NCI-H526 treated with DMSO at 0.1 percent for 48 hours (cell line): ENCODE data around the gene MYO16.
"Not testable (repeated sequence)": the region's sequence is repeated elsewhere in the genome, so short reads cannot be mapped to it uniquely, and the experiment has no call there.

Experiments used
- DNase-seq: peaks from one replicate; lab custom pipeline; 2025; lab: John Stamatoyannopoulos, UW

The MYO16 gene

DNA sequence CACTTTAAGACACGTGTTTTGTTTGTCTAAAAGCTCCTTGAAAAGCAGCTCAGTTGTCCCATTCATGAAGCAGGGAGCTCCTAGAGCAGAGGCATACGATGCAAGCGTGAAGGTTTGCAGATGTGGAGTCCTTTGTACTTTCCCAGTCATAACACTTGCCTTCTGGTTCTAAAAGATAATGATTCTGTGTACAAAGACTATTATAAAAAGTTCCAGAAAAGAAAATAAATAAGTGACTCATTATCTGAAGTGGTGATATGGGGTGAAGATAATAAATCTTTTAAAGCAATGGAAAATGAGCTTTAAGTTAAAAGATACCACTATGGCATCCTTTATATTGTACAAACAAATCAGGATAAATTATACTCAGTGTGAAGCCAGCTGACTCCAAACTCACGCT lies 569.9 kb downstream of the MYO16 start:
- no peak for DNase-seq

DNA sequence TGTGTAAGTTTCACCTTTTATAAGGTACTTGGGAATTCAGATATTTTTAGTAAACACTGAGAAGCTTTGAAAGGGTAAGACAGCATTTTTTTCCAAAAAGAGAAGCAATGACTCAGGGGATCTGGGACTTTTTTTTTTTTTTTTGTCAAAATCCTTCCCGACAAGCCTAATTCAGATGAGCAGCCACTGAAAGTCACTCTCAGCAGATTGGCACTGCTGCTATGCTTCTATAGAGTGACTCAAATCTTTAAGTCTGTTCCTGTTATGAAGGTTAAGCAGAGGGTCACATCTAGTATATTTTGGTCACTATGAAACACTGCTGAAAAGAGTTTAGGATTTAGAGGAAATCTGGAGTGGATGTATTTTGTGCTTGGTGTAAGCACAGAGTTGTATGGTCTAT lies 571.1 kb downstream of the MYO16 start:
- DNase-seq = no peak

DNA sequence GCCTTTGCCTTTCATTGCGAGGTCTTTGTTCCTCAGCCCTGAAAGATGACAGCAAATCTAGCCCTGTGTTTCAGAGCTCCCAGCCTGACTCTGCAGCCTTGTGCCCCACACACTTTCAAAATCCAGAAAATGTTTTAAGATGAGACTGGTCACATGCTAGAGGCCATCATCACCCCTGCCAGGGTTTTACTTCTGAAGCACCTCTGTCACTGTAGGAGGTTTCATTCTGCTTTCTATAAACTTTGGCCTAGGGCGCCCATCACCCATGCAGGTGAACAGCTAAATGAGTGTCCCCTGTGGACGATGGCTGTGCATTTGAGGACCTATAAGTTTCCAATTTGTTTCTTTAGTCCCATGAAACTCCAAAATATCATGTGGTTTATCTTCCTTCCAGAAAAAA lies 574.2 kb downstream of the MYO16 start:
- no peak for DNase-seq

DNA sequence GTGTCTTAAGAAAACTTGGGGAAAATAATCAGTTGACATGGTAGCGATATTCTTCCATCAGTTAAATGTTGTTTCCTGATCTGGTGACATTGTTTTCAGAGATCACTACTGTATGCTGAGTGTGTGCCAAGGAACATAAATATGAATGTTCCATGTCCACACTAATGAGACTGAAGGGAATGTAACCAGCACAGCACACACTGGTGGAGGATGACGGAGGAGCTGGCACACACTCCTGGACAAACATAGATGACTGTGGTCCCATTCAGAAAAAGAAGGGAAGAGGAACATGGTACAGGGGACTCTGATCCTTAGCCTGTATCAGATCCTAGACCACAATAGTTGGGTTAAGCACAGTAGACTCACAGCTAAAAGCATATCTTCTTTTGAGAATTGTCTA lies 574.8 kb downstream of the MYO16 start:
- DNase-seq = no peak

DNA sequence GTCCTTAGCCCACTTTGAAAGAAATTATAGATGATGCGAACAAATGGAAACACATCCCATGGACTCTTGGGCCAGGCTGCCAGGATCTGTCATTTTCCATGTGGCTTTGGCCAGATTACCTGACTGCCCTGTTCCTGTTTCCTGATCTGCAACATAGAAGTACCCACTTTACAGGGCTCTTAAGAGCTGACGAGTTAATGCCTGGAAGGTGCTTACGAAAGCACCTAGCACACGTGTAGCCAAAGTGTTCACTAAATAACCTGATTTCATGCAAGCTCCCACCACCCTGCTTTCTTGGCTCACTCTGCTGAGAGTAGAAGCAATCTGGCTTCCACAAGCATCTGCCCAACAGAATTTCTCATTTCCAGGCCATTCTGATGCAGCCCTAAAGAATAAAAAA lies 575.2 kb downstream of the MYO16 start:
- DNase-seq = no peak

DNA sequence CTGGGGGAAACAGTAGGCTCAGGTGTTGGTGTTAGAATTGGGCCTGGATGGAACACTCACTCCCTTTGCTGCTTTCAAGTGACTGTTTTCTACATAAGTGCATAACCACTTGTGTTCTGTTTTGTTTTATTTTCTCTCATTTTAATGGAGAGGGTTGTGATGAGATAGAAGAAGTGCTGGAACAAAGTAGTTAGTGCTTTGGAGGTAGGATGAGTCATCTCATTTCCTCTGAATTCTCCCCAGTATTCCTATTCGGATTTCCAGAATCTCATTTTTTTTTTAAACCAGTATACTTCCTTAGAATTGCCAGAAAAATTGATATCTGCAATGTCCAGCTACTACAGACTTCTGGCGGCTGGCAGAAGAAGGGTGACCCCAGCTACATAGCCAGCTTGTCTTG lies 575.9 kb downstream of the MYO16 start:
- no peak for DNase-seq

DNA sequence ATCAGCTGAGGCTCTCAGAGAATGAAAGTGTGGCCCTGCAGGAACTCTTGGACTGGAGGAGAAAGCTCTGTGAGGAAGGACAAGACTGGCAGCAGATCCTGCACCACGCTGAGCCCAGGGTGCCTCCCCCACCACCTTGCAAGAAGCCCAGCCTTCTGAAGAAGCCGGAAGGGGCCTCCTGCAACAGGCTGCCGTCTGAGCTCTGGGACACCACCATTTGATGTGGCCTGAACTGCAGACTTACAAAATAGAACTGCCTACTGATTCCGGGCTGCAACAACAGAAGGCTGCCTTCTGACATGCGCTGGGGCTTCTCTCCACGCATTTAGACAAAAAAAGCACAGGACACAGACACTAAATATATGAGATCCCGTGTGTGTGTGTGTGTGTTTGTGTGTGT lies 577.2 kb downstream of the MYO16 start:
- DNase-seq = no peak

DNA sequence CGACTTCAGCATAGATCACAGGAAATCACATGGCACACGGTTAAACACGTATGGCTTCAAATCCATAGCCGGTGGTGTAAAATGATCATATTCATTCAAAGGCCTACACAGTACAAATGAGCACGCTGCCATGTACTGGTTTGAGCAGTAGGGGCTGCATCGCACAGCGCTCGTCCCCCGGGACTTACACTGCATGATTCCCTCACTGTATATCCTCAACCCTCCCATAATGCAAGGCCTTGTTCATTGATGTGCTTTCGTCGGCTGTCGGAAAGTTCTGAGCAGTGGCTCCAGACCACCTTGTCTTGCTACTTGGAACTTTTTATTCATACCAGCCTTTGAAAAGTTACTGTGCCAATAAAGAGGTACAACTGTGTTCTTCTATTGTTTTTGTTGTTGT lies 578.2 kb downstream of the MYO16 start:
- DNase-seq = no peak

DNA sequence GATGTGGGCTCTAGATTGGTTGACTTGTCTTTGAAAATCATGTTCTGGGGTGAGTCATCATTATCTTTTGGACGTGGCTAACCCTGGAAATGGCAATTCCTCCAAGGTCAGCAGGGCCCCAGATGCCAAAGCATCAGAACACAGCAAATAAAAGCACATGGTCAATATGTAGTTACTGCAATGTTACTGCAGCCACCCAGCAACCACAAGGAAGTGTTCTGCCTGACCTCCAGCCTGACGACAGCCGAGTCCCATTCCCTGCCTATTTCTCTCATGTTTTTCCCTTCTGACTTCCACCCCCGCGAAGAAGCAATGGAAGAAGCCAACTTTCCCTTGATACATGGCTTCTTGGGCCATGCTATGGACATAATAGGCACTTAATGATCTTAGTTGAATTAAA lies 579.1 kb downstream of the MYO16 start:
- no peak for DNase-seq

DNA sequence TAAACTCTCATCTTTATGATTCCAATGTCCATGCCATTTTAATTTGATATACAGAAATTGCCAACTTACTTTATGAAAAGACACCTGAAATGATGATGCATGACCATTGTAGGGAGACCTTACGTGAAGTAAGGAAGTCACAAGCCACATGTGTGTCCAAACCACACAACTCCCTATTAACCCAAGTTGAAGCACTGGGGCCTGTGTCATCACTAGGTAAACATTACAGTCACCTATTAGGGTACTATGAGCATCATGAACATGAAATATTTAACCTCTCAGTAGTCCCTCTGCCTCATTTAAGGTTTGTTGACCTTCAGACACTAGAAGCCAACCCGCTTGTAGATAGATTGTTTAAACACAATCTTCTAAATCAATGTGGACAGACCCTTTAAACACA lies 580.1 kb downstream of the MYO16 start:
- DNase-seq = no peak

DNA sequence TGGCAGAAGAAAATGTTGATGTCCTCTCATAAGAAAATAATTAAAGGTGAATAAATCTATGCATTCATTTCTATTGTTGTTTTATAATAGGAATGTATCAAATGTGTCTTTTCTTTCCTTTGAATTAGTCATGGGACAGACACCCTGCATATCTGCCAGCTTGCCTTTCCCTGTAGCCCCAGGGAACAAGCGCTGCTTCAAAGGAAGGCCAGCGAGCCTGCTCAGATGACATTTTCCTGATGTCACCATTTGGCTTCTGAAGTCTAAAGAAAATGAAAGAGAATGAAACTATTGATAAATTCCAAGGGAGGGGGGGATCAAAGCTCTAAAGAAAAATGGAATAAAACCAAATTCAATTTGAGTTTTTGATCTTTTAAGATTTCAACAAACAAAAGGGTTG lies 582.2 kb downstream of the MYO16 start:
- no peak for DNase-seq

DNA sequence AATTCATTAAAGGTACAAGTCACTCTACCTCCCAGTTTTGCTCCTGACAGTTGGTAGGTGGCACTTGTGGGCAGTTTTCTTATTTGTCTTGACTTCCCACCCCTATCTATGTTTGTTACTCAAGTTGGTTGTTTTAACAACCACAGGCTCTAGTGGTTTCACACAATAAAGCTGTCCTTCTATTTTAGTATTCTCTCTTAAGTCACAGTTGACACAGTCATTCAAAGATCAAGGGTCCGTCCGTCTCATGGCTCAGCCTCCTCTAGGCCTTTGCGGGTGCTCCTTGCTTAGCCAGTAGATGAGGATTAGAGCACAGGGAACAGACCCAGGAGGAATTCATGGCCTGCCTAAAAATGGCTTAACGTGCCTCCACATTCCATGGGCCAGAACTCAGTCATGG lies 583.2 kb downstream of the MYO16 start:
- DNase-seq = no peak

DNA sequence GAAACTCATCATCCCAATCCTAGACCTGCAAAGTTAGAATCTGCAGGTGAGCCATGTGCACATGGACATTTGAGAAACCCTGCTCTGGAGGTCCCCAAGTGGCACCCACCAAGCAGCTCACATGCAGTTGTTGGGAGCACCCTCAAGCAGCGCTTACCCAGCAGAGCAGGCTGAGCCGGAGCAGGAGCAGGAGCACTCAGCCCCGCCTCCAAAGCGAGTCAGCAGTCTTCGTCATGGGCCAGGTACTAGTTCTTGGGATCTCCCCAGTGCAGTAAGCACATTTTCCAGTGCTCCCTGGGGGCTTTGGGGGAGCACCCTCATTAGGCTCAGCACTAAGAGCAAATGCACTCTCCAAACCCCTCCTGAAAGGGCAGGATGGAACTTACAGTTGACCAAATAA lies 584.3 kb downstream of the MYO16 start:
- DNase-seq = no peak

DNA sequence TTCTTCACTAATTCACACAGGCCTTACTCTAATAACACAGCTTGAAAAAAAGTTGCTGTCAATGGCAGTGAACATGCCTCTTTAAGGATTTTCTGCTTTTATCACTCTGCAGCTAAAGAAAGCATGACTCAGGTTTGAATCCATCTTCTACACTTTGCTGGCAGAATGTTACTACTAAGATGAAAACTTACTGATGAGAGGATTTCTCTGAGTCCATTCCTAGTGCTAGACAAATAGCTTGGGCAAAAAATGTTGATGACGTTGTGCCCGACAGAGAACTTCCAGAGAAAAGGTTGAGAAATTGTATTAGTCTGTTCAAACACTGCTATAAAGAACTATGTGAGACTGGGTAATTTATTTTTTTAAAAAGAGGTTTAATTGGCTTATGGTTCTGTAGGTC lies 585.0 kb downstream of the MYO16 start:
- DNase-seq = no peak

DNA sequence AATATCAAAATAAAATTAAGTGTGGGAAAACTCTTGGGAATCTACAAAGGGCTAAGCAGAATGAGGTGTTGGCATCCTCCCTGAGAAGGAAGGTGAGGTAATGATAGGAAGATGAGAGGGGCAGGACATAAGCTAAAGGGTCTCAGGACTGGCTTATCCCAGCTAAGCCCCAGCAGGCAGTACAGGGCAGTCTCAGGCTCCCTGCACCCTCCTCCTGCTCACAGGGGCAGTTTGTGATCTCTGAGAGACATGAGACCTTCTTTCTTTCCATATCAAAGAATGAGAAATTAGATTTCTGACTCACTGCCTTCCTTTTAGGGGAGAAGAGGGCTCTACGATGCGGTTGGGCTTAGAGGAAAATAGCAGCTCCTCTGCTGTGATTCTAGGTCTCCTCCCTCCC lies 586.0 kb downstream of the MYO16 start:
- no peak for DNase-seq

DNA sequence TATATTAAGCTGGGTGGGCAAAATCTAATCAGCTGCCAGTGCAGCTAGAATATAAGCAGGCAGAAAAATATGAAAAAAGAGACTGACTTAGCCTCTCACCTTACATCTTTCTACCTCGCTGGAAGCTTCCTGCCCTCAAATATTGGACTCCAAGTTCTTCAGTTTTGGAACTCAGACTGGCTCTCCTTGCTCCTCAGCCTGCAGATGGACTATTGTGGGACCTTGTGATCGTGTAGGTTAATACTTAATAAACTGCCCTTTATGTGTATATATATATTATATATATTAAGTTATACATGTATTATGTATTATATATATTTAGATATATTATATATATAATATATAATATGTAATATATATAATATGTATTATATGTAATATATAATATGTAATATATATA lies 588.1 kb downstream of the MYO16 start:
- DNase-seq = not testable (repeated sequence)

DNA sequence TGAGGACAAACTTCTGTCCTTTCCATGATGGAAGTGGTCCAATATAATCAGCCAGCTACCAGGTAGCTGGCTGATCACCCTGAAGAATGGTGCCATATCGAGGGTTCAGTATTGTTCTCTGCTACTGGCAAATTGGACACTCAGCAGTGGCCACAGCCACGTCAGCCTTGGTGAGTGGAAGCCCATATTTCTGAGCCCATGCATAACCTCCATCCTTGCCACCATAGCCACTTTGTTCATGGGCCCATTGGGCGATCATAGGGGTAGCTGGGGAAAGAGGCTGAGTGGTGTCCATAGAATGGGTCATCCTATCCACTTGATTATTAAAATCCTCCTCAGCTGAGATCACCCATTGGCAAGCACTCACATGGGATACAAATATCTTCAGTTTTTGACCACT lies 591.2 kb downstream of the MYO16 start:
- DNase-seq = no peak

DNA sequence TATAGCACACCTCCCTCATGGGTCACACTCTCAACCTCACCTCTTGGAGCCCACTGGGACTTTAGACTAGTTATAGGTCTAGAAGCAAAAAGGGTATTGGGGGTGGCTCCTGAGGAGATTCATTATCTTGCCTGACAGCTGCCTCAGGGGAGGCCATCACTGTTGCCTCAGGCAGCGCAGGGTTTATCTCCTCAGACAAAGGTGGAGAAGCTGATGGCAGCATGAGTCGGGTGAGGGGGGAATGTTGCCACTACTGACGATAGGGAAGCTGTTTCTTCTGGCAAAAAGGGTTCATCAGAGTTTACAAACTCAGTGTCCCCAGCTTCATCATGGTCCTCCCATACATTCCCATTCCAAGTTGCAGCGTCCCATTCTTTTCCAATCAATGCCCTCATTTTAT lies 594.6 kb downstream of the MYO16 start:
- DNase-seq = no peak

DNA sequence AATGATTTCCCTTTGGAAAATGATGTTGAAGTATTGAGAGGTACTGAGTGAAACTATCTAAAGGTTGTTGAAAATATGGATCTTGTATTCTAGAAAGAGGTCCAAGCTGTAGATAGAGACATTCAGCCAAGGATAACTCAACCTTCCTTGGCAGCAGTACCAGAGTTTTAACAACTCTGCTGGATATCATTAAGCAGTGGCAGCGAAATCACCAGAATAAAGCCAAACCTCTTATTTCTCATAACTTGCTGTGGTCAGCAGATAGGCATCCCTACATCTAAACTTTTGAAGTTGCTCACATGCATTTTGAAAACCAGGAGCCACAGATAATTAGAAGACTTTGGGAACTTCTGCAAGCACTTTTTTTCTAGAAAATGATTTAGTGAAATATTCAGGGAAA lies 597.2 kb downstream of the MYO16 start:
- no peak for DNase-seq

DNA sequence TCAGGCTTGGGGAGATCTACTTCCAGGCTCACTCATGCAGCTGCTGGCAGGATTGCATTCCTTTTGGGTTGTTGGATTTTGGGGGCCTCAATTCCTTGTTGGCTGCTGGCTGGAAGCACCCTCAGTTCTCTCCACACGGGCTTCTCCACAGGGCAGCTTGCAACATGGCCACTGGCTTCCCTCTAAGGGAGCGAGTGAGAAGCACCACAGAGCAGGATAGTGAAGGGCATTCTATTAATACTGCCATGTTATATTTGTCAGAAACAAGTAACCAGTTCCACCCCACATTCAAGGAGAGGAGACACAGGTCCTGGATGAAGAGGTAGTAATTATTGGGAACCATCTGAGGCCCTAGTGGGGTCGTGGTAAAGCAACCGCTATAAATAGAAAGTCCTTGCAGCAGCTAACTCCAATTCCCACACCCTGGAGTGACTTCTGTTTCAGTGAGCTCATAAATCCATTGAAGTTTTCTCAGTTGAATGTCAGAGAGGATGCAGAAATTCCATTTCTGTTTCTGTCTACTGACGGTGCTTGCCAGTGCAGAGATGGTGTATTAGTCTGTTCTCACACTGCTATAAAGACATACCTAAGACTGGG lies 598.0 kb downstream of the MYO16 start:
- DNase-seq = no peak

DNA sequence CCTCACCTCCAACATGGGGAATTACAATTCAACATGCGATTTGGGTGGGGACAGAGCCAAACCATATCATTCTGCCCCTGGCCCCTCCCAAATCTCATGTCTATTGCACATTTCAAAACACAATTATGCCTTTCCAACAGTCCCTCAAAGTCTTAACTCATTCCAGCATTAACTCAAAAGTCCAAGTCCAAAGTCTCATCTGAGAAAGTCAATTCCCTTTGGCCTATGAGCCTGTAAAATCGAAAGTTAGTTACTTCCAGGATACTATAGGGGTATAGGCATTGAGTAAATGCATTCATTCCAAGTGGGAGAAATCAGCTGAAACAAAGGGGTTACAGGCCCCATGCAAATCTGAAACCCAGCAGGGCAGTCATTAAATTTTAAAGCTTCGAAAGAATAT lies 598.8 kb downstream of the MYO16 start:
- DNase-seq = no peak

DNA sequence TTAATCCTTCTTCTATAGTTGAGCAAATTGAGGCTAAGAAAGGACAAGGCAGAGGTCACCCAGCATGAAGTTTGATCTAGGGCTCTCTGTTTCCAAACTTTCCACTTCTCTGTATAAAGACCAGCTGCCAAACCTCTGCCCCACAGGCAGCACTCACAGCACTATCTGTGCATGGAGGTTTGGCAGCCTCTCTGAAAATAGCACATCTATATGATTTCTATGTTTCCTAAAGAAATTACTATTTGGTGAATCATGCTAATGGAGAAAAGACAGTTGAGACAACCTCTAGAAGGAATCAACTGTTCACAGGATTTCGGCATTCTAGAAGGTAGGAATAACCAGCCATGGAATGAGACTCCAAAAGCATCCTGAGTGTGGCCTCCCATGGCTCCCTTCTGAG lies 602.5 kb downstream of the MYO16 start:
- DNase-seq = no peak

DNA sequence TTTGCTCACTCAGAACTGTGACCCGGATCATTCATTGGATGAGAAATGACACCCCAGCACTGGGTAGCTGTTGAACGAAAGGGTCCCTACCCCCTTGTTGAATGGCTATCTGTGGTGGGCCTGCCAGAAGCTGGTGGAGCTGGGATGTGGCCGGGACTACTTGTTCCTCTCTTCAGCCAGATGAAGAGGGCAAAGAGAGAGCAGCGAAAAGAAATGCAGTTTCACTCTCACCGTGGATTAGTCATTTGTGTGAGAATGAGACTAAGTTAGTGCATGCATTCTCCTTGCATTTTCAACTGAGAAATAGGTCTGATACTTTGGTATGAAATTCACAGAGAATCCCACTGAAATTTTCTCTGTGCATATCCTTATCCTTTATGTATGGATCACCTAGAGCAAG lies 603.9 kb downstream of the MYO16 start:
- DNase-seq = no peak

DNA sequence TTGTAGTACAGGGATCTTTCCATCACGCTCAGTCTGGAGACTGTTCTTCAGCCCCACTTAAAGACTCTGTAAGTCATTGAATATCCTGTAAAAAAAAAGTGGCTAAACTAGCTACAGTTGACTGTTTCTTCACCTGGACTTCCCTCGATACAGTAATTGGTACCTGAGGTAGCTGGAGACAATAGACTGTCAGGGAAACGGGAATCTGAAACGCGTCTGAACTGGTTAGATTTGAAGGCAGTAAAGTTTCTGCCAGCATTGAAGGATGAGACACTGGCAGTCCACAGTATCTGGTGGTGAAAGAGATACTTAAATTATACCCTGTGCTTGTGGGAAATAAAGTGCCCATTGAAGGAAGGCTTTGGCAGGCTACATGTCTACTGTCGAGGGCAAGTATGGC lies 606.5 kb downstream of the MYO16 start:
- no peak for DNase-seq

DNA sequence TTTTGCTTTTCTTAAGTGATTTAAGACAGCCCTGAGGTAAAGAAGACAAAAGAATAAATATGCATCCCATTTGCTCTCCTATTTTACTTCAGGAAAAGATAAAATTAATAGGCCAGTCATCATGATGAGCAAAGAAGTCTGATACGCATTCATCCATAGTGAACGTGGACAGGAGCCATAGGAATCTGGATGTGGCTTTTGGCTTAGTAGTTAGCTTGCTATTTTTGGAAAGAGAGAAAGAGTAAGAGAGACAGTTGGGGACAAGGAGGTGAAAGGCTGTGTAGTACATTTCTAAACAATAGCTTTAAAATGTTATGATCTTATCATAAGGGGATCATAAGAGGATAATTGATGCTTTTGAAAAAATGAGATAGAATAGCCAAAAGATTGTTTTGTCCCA lies 611.7 kb downstream of the MYO16 start:
- DNase-seq = no peak
